ENCODE measurements around the gene ZNF22.

Gene ZNF22

DNA sequence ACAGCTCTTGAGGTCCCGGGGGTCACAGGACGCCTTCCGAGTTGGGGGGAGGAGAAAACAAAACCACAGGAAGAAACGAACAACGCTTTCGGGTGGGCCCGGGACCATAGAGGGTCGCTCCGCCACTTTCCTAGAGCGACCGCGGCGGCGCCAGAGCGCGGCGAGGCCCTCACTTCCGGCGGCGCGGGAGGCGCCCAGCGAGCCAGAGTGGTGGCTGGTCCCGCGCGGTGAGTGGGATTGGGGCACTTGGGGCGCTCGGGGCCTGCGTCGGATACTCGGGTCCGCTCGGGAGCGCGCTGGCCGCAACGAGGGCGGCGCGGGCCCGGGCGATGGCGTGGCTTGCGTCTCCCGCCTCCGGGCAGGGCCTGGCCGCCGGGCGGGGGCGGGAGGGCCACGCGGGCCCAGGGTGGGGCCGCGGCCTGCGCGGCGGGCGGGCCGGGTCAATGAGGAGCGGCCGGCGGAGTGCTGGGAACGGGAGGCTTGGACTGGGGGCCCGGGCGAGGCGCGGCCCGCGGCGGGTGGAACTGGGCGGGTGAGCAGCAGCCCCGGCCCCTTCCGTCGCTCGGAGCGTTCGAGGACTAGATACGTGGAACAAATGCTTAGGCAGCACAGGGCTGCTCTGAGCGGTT lies at the start of gene ZNF22:
TSS of gene ZNF22 (plus strand) at position 172 of the 629 bp plus-strand sequence. CDS start 2,446 bp downstream, outside the sequence.
- DNase-seq, result peak; percentile 49

- DNase-seq, result no peak
Observed at GRCh38 chr10:44951576-44952226, 49.0 kb upstream of the ZNF22 start.

DNA sequence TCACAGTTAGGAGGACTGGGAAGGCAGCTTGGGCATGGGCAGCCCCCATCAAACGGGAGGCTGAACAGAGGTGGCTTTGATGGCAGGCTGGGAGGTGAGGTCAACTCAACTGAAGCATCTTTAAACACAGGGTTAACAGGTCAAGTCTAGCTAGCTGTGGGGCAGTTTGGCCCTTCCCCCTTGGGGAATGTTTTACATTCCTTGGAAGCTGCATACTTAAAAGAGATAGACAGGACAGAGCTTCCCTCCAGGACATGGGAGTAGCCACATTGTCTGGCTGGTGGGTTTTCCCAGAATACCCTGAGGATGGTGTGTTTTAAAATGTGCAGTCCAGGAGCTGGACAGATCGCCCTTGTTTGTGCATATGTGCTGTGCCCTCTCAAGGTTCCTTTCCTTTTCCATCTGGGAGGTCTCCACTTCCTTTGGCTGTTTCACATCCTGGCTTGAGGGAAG lies 47.9 kb upstream of the ZNF22 start:
- DNase-seq, result no peak

- no peak for DNase-seq
Observed at GRCh38 chr10:44954042-44954441, 46.7 kb upstream of the ZNF22 start.

DNA sequence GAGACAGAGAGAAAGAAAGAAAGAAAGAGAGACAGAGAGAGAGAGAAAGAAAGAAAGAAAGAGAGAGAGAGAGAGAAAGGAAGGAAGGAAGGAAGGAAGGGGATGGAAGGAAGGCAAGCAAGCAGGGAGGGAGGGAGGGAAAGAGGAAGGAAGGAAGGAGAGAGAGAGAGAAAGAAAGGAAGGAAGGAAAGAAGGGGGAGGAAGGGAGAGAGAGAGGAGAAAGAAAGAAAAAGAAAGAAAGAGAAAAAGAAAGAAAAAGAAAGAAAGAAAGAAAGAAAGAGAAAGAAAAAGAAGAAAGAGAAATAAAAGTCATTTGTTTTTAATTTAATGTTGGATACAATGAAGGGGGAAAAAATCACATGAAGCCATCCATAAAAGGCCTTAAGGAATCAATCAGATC lies 45.8 kb upstream of the ZNF22 start:
- no peak for DNase-seq

DNA sequence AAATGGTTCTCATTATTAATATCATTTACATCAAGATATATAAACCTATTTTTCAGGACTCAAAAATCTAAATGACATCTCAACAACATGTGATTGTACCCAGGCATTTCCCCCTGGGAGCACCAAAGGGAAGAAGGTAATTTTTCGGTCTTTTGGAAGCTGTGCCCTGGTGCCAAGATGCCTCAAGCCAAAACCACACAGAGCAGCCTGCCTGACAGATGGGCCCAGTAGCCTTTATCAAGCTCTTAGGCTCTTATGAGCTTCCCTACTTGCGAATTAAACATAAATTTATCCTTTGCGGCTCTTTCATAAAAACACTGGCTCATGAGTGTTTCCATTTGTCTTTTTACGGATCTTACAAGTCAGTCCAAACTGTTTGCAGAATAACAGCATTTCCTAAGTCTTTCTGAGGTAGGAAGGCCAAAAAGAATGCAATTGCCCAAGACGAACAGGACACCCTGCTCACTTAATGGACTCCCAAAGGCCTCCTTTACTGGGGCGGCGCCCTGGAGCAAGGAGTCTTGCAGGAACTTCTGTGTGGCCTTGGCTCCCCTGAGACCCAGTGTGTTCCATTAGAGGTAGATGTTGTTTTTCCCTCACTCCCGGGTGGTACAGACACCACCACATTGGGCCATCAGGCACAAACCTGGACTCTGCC lies 45.2 kb upstream of the ZNF22 start:
- DNase-seq, result no peak

- DNase-seq, result no peak
Observed at GRCh38 chr10:44956226-44956625, 44.5 kb upstream of the ZNF22 start.

DNA sequence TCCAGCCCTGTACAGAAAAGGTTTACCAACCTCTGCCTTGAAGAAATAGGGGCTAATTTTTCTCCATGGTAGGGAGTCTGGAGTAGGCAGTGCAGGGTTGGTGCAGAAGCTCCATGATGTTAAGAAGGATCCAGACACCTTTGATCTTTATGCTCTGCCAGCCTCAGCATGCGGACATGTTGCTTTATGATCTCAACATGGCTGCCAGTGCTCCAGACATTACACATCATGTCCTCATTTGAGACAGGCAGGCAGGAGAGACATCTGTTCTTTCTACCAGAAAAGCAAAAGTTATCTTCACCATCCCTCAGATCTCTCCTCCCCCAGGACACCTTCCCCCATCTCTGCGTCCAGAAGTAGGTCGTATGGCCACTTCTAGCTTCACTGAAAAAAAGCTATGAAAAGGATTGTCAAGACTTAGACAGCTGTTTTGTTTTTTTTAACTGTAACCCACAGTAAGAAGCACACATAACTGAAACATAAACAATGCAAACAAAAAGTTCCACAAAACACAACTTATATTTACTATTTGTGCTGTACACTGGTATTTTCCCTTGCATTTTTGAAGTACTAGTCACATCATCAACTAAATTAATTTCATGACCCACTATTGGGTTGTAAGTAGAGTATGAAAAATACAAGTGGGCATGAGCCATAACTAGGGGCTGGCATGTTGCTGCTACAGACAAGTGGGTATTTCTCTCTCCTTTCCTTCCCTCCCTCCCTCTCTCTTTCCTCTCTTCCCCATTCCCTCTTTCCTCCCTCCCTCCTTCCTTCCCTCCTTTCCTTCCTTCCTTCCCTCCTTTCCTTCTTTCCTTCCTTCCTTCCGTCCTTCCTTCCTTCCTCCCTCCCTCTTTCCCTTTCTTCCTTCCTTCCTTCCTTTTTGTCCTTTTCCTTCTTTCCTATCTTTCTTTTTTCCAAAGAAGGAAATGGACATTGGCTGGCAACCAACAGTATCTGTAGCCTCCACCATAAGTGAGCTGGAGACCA lies 43.7 kb upstream of the ZNF22 start:
- DNase-seq, result no peak

GRCh38 chr10:44958196-44958897 lies 42.4 kb upstream of the ZNF22 start:
- DNase-seq, result no peak

- no peak for DNase-seq
Observed at GRCh38 chr10:44958898-44959246, 41.9 kb upstream of the ZNF22 start.

- DNase-seq, result peak; percentile 91
Observed at GRCh38 chr10:44959247-44960087, 41.3 kb upstream of the ZNF22 start, which contains the start of gene RASSF4. RASSF4 (plus strand) TSS chr10:44959802; CDS start chr10:44970203, 10,401 bp downstream.

GRCh38 chr10:44960088-44960460 lies 40.6 kb upstream of the ZNF22 start:
- no peak for DNase-seq

- DNase-seq, result no peak
Observed at GRCh38 chr10:44960482-44961229, 40.1 kb upstream of the ZNF22 start.

DNA sequence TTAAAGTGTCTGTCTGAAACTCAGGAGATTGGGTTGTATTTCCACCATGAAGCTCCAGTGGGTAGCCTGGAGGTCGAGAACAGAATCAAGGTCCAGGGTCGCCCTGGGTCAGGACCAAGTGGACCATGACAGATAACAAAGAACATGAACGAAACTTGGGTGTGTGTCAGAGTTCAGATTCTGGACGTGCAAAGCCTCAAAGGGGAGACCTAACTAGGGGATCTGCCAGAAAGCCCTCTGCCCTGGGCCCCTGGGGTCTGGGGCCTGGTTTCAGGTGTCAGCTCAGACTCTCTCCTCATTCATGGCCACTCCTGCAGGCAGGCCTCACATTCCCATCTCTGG lies 39.5 kb upstream of the ZNF22 start:
- no peak for DNase-seq

- no peak for DNase-seq
Observed at GRCh38 chr10:44961931-44962750, 38.6 kb upstream of the ZNF22 start.

DNA sequence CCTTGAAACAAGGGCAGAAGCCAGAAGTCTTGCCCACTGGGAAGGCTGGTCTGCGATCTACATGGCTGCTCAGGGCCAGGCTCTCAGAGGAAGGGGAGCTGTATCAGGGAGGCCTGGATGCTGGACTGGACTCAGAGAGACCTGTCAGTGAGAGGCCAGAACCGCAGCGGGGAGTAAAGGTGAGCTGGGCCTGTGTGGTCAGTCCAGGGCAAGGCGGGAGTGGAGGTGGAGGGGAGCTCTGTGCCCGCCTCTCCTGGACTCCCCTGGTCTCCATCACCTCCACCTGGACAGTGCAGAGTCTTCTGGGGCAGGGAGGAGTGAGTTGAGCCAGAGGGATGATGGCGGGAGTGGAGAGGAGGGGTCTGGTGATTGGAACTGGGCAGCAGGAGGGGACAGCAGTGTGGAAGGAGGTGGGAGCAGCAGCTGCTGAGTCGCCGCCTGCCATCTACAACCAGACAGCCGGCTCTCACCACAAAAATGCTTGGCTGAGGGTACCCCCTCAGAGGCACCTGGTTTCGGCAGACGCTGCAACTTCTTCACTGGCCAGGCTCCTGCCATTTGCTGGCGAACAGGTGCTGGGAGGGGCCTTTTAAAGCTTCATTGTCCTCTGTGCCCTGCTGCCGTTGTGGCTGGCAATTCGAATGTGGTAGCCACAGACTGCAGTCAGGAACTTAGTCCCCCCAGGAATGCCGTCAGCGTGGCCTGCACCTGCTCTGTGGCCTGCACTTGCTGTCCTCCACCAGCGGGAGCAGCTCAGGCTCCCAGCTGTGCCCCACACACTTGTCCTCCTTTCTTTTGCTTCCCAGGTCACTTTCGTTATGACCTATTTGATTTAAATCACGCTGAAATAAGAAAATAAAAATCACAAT lies 37.6 kb upstream of the ZNF22 start:
- no peak for DNase-seq

GRCh38 chr10:44963772-44964633 lies 36.7 kb upstream of the ZNF22 start:
- DNase-seq, result no peak

- DNase-seq, result no peak
Observed at GRCh38 chr10:44965104-44965503, 35.6 kb upstream of the ZNF22 start.
